ENCODE measurements around the gene ZNF804A. TPM values are rescaled to one million over a fixed set of nuclear protein-coding genes. Genes with fewer than 3 reads are reported as not detected.
"Not testable (repeated sequence)": the region's sequence is repeated elsewhere in the genome, so short reads cannot be mapped to it uniquely, and the experiment has no call there.

The ZNF804A gene
- total RNA-seq, 1 donor from 2014 or later: not detected

DNA sequence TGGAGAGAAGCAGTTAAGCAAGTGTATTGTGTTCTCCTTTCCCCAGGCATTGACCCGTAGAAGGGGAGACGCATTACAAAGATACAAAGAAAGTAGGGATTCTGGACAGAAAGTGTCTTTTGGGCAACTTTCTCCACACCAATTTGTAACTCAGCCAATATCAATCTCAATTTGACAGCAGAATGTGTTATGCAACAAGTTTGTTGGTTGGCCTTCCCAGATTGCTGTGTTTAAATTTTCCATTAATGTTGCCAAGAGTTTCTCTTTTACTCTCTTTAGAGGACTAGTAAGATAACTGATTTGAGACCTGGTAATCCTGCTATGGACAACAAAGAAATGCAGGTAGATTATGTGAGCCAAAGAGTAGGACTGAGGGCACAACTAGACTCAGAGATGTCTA lies 279.6 kb downstream of the ZNF804A start:
- no peaks in the 10 kb centered on the region for H3K9me3 ChIP-seq (ENCODE audit: low read depth)
- no peak overlapping the region for H3K27ac Mint-ChIP-seq

GRCh38 chr2:184879671-184880070 lies 281.3 kb downstream of the ZNF804A start:
- Histone ChIP-seq H3K4me2 (no peak overlapping the region), H3K79me2 (ENCODE audit: low read depth) (no peaks in the 10 kb centered on the region), H3K27ac (no peak overlapping the region), H3K4me3 (no peak overlapping the region), H4K20me1 (ENCODE audit: low read depth) (no peaks in the 10 kb centered on the region), H3K4me1 (no peaks in the 10 kb centered on the region), H3K9ac (no peak overlapping the region), H3K9me3 (ENCODE audit: low read depth) (no peaks in the 10 kb centered on the region), H3K27me3 (no peaks in the 10 kb centered on the region), H3K36me3 (no peaks in the 10 kb centered on the region), H2AFZ (replicated peaks) (no peak overlapping the region), H3F3A (ENCODE audit: low read depth) (no peaks in the 10 kb centered on the region)
- Mint-ChIP-seq H3K4me3 (no peak overlapping the region), H3K9me3 (no peaks in the 10 kb centered on the region), H3K27ac (no peak overlapping the region), H3K36me3 (no peaks in the 10 kb centered on the region), H3K27me3 (ENCODE audit: insufficient read depth, low read depth) (no peaks in the 10 kb centered on the region), H3K4me1 (peaks cover 6% of the 10 kb centered on the region)
- no peak for TF ChIP-seq EZH2 (IDR thresholded peaks at IDR 0.05)
- no peak for TF ChIP-seq EZH2phosphoT487 (IDR thresholded peaks at IDR 0.05)
- TF ChIP-seq, protein P1, sequence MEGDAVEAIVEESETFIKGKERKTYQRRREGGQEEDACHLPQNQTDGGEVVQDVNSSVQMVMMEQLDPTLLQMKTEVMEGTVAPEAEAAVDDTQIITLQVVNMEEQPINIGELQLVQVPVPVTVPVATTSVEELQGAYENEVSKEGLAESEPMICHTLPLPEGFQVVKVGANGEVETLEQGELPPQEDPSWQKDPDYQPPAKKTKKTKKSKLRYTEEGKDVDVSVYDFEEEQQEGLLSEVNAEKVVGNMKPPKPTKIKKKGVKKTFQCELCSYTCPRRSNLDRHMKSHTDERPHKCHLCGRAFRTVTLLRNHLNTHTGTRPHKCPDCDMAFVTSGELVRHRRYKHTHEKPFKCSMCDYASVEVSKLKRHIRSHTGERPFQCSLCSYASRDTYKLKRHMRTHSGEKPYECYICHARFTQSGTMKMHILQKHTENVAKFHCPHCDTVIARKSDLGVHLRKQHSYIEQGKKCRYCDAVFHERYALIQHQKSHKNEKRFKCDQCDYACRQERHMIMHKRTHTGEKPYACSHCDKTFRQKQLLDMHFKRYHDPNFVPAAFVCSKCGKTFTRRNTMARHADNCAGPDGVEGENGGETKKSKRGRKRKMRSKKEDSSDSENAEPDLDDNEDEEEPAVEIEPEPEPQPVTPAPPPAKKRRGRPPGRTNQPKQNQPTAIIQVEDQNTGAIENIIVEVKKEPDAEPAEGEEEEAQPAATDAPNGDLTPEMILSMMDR (IDR thresholded peaks at IDR 0.05): no peak
- DNase-seq (ENCODE audit: low spot score): no peak

More for the DNA sequence above, 279.6 kb downstream of the ZNF804A start:
- H3K36me3 Mint-ChIP-seq: no peaks in the 10 kb centered on the region
- no peak overlapping the region for H3K4me3 Mint-ChIP-seq
- TF ChIP-seq EZH2phosphoT487 (IDR thresholded peaks at IDR 0.05) (no peak), EZH2 (IDR thresholded peaks at IDR 0.05) (no peak)
- TF ChIP-seq, protein P1 (IDR thresholded peaks at IDR 0.05): no peak
- no peaks in the 10 kb centered on the region for H3K27me3 Mint-ChIP-seq (ENCODE audit: insufficient read depth, low read depth)
- DNase-seq (ENCODE audit: low spot score): no peak
- Histone ChIP-seq H3K4me2 (no peak overlapping the region), H3K36me3 (no peaks in the 10 kb centered on the region), H3F3A (ENCODE audit: low read depth) (no peaks in the 10 kb centered on the region), H4K20me1 (ENCODE audit: low read depth) (no peaks in the 10 kb centered on the region), H3K27me3 (no peaks in the 10 kb centered on the region), H3K79me2 (ENCODE audit: low read depth) (no peaks in the 10 kb centered on the region), H2AFZ (replicated peaks) (no peak overlapping the region), H3K9ac (no peak overlapping the region), H3K4me1 (no peaks in the 10 kb centered on the region), H3K27ac (no peak overlapping the region), H3K4me3 (no peak overlapping the region)
- peaks cover 6% of the 10 kb centered on the region for H3K4me1 Mint-ChIP-seq
- H3K9me3 Mint-ChIP-seq: no peaks in the 10 kb centered on the region

DNA sequence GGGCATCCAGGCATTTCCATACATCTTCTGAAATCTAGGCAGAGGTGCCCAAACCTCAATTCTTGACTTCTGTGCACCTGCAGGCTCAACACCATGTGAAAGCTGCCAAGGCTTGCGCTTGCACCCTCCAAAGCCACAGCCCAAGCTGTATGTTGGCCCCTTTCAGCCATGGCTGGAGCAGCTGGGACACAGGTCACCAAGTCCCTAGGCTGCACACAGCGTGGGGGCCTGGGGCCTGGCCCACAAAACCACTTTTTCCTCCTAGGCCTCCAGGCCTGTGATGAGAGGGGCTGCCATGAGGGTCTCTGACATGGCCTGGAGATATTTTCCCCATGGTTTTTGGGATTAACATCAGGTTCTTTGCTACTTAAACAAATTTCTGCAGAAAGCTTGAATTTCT lies 288.3 kb downstream of the ZNF804A start:
- H3F3A ChIP-seq (ENCODE audit: low read depth); H3K27me3 ChIP-seq; H3K27me3 Mint-ChIP-seq (ENCODE audit: insufficient read depth, low read depth); H3K27ac ChIP-seq; H3K4me2 ChIP-seq; H4K20me1 ChIP-seq (ENCODE audit: low read depth); H2AFZ ChIP-seq (replicated peaks); H3K79me2 ChIP-seq (ENCODE audit: low read depth); H3K4me3 Mint-ChIP-seq; H3K36me3 ChIP-seq; H3K9ac ChIP-seq; H3K27ac Mint-ChIP-seq; DNase-seq (ENCODE audit: low spot score); H3K4me1 Mint-ChIP-seq; H3K4me3 ChIP-seq; H3K36me3 Mint-ChIP-seq; H3K9me3 ChIP-seq (ENCODE audit: low read depth); H3K4me1 ChIP-seq: not testable (repeated sequence)
- H3K9me3 Mint-ChIP-seq: peaks cover 14% of the 10 kb centered on the region

DNA sequence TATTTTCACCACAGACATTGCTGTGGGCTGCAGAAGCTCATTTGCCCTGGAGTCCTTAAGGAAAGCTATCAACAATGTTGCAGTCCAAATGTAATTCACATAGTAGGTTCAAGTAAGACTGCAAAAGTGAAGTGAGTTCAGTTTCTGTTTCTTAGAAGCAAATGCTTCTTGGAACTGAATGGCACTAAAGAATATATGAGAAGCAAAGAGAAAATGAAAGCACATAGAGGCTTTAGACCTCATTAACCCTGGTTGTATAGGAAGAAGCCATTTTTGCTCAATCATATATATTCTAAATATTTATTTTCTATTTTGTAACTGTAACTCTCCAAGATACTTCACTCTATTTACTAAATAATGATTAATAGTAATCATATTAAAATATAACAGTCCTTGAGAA lies 292.0 kb downstream of the ZNF804A start:
- no peak for DNase-seq (ENCODE audit: low spot score)
- no peak overlapping the region for H3K27ac Mint-ChIP-seq
- Histone ChIP-seq H3F3A (ENCODE audit: low read depth) (no peaks in the 10 kb centered on the region), H4K20me1 (ENCODE audit: low read depth) (no peaks in the 10 kb centered on the region), H3K27ac (no peak overlapping the region), H2AFZ (replicated peaks) (no peak overlapping the region), H3K79me2 (ENCODE audit: low read depth) (no peaks in the 10 kb centered on the region), H3K4me2 (no peak overlapping the region), H3K36me3 (no peaks in the 10 kb centered on the region), H3K9me3 (ENCODE audit: low read depth) (no peaks in the 10 kb centered on the region), H3K9ac (no peak overlapping the region), H3K4me1 (no peaks in the 10 kb centered on the region), H3K4me3 (no peak overlapping the region), H3K27me3 (no peaks in the 10 kb centered on the region)
- H3K36me3 Mint-ChIP-seq: no peaks in the 10 kb centered on the region
- H3K9me3 Mint-ChIP-seq: peaks cover 10% of the 10 kb centered on the region
- no peak overlapping the region for H3K4me3 Mint-ChIP-seq
- no peaks in the 10 kb centered on the region for H3K27me3 Mint-ChIP-seq (ENCODE audit: insufficient read depth, low read depth)
- no peak for TF ChIP-seq EZH2 (IDR thresholded peaks at IDR 0.05)
- no peak for TF ChIP-seq EZH2phosphoT487 (IDR thresholded peaks at IDR 0.05)
- TF ChIP-seq, protein P1 (IDR thresholded peaks at IDR 0.05): no peak
- H3K4me1 Mint-ChIP-seq: no peaks in the 10 kb centered on the region

Measured in neural progenitor cell (in vitro differentiated cells).